Lung (tissue), 12 donors: ENCODE data around the gene RAB3IL1. TPM values are rescaled to one million over a fixed set of nuclear protein-coding genes. Genes with fewer than 3 reads are reported as not detected.

Source experiments
- ATAC-seq: fragments of 200-7000 bp; cut with Tn5 transposase; one replicate; pipeline ENCODE4 v1.9.1; 2020; ENCODE audit warnings: moderate number of reproducible peaks; ENCODE audit not compliant: insufficient read depth, low FRiP score
- DNase-seq, 3 donors: peaks; one replicate each; pipeline ENCODE4 v3.0.0-alpha.2; 2013 to 2017
- H3K27ac ChIP-seq, 2 donors: one replicate each; pipeline ENCODE4 v1.5.1; 2013; ENCODE audit warnings: mild to moderate bottlenecking in 2 of 2, moderate library complexity in 2 of 2, control low read depth in 1 of 2, inconsistent platforms in 1 of 2, low read depth in 1 of 2, low read length in 1 of 2
- H3K27me3 ChIP-seq, 3 donors: one replicate each; pipeline ENCODE4 v1.5.1; 2013; ENCODE audit warnings: low read length in 2 of 3; ENCODE audit not compliant: control insufficient read depth in 3 of 3, insufficient read depth in 3 of 3
- H3K36me3 ChIP-seq, 4 donors: one replicate each; pipeline ENCODE4 v1.5.1; 2013; ENCODE audit warnings: low read length in 4 of 4, mild to moderate bottlenecking in 1 of 4, moderate library complexity in 1 of 4; ENCODE audit not compliant: control insufficient read depth in 4 of 4, insufficient read depth in 4 of 4
- H3K4me1 ChIP-seq, 5 donors: one replicate each; pipeline ENCODE4 v1.5.1; 2013; ENCODE audit warnings: low read length in 5 of 5, mild to moderate bottlenecking in 2 of 5, moderate library complexity in 1 of 5; ENCODE audit not compliant: control insufficient read depth in 5 of 5, insufficient read depth in 5 of 5
- H3K4me3 ChIP-seq: one replicate; pipeline ENCODE4 v1.5.1; 2013; ENCODE audit warnings: mild to moderate bottlenecking, control low read depth, moderate library complexity
- H3K9ac ChIP-seq, 2 donors: one replicate each; pipeline ENCODE4 v1.5.1; 2013; ENCODE audit warnings: low read length in 2 of 2, control low read depth in 1 of 2; ENCODE audit not compliant: insufficient read depth in 1 of 2
- H3K9me3 ChIP-seq, 4 donors: one replicate each; pipeline ENCODE4 v1.5.1; 2013; ENCODE audit warnings: low read length in 3 of 4, mild to moderate bottlenecking in 1 of 4, moderate library complexity in 1 of 4; ENCODE audit not compliant: control insufficient read depth in 4 of 4, insufficient read depth in 3 of 4
- WGBS, 2 donors: extraction: QIAGEN DNeasy Blood & Tissue Kit; methylation state at CpG; one replicate each; pipeline ENCODE4 v1.1.7; 2013; 5-methylcytosine and 5-hydroxymethylcytosine counted together
- polyA plus RNA-seq, 2 donors: library from polyadenylated mRNA; stranded (reverse); fragments of 200-250 nt; gene quantifications; one replicate each; pipeline ENCODE4 v1.2.1, GENCODE V29; 2013
- total RNA-seq, 2 donors: library from RNA; depleted of rRNA in 1 of 2; stranded (reverse); fragments of >200 nt in 1 of 2; gene quantifications; one replicate each; pipeline ENCODE4 v1.2.1, GENCODE V29; 2014 to 2021
- TF ChIP-seq, protein P1 (sequence below): IDR thresholded peaks from 2 replicates; pipeline ENCODE4 v1.5.1; 2012; ENCODE audit warnings: mild to moderate bottlenecking; ENCODE audit errors: control extremely low read depth, extremely low read depth
- donor health status: control.
- donor health status: control.
- donor health status: Bipolar disorder and iron deficiency.
- donor health status: healthy.
- donor health status: DM: yes; HTN: yes; CAD: no.

The RAB3IL1 gene
- total and polyA plus RNA-seq, 4 donors, result 6.7 to 20.8 (median 9.8) TPM

DNA sequence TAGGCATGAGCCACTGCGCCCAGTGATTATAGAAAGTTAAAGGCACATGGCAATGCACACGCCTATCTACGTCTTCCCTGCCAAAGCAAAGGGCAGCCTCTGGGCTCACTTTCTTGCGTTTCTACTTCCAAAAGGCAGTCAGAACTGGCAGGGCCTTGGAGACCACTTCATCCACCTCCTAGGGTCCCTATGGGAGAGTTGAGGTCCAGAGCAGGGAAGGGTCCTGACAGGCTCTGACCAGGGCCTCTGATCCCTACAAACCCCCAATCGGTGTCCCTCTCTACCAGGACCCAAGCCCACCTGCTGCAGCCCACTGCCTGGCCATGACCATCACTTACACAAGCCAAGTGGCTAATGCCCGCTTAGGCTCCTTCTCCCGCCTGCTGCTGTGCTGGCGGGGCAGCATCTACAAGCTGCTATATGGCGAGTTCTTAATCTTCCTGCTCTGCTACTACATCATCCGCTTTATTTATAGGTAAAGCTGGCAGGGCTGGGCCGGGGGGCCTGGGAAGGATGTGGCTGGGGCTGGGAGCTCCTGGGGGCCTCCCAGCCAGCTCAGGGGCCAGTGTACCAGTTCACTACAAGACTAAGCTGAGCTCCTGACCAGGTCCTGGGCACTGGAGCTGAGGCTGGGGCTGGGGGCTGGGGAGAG, 34.2 kb upstream of the RAB3IL1 start:
- 91 to 94% methylated on average over 11 of the region's 11 CpGs for WGBS, 2 donors
- Histone ChIP-seq H3K27ac (no peak overlapping the region), H3K9me3 (no peaks in the 10 kb centered on the region), H3K27me3 (peaks cover 0 to 3% (median 0%) of the 10 kb centered on the region in 3 donors), H3K4me1 (peaks cover 0 to 27% (median 10%) of the 10 kb centered on the region in 5 donors), H3K4me3 (no peak overlapping the region), H3K36me3 (peaks cover 0 to 4% (median under 1%) of the 10 kb centered on the region in 4 donors), H3K9ac (no peak overlapping the region)
- TF ChIP-seq, protein P1, sequence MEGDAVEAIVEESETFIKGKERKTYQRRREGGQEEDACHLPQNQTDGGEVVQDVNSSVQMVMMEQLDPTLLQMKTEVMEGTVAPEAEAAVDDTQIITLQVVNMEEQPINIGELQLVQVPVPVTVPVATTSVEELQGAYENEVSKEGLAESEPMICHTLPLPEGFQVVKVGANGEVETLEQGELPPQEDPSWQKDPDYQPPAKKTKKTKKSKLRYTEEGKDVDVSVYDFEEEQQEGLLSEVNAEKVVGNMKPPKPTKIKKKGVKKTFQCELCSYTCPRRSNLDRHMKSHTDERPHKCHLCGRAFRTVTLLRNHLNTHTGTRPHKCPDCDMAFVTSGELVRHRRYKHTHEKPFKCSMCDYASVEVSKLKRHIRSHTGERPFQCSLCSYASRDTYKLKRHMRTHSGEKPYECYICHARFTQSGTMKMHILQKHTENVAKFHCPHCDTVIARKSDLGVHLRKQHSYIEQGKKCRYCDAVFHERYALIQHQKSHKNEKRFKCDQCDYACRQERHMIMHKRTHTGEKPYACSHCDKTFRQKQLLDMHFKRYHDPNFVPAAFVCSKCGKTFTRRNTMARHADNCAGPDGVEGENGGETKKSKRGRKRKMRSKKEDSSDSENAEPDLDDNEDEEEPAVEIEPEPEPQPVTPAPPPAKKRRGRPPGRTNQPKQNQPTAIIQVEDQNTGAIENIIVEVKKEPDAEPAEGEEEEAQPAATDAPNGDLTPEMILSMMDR, result no peak
- DNase-seq (no peak), ATAC-seq (no peak)

DNA sequence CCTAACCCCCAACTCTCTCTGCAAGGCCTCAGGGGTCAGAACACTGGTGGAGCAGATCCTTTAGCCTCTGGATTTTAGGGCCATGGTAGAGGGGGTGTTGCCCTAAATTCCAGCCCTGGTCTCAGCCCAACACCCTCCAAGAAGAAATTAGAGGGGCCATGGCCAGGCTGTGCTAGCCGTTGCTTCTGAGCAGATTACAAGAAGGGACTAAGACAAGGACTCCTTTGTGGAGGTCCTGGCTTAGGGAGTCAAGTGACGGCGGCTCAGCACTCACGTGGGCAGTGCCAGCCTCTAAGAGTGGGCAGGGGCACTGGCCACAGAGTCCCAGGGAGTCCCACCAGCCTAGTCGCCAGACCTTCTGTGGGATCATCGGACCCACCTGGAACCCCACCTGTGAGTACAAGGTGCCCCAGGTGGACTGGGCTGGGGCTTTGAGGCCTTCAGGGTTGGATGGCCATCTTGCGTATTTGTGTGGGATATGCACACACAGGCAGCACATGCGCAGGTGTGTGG, 32.7 kb upstream of the RAB3IL1 start, which contains the start of gene BEST1:
BEST1 (plus strand) TSS at position 317 of the 513 bp plus-strand sequence. CDS start 1,456 bp downstream, outside the sequence.
- Histone ChIP-seq H3K4me1 (peaks cover 0 to 27% (median 5%) of the 10 kb centered on the region in 5 donors), H3K4me3 (no peak within 1 kb of the TSS), H3K27ac (no peak within 1 kb of the TSS), H3K36me3 (no peaks in the 10 kb centered on the region), H3K9ac (peak within 1 kb of the TSS in 1 of 2 donors; percentile 44), H3K9me3 (no peaks in the 10 kb centered on the region), H3K27me3 (peaks cover 0 to 4% (median 0%) of the 10 kb centered on the region in 3 donors)
- DNase-seq (no peak), ATAC-seq (no peak)
- TF ChIP-seq, protein P1, result no peak
- 89 to 90% methylated on average over 8 of the region's 8 CpGs for WGBS, 2 donors

DNA sequence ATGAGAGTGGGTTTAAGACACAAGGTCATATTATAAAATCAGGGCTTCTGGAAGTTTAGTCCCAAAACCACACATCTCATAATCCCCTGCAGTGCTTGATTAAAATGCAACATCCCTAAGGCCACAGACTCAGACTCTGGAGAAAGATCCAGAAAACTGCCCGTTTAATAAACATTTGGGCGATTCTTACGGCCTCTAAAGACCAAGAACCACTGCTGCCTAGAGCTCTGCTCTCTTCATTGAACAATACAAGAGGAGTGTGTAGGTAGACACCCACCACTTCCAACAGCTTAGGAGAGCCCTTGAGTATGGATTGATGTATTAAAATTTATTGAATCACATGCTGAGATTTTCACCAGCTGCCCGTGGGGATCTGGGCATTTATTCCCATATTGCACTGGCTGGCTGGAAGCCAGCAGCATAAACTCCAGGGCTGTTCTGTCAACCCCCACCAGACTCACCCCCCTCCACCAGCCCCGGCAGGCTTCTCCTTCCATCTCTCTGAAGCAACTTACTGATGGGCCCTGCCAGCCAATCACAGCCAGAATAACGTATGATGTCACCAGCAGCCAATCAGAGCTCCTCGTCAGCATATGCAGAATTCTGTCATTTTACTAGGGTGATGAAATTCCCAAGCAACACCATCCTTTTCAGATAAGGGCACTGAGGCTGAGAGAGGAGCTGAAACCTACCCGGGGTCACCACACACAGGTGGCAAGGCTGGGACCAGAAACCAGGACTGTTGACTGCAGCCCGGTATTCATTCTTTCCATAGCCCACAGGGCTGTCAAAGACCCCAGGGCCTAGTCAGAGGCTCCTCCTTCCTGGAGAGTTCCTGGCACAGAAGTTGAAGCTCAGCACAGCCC, 32.0 kb upstream of the RAB3IL1 start:
- TF ChIP-seq, protein P1, result no peak
- Histone ChIP-seq H3K36me3 (no peaks in the 10 kb centered on the region), H3K9ac (peak overlapping the region in 1 of 2 donors; percentile 44), H3K4me3 (no peak overlapping the region), H3K9me3 (no peaks in the 10 kb centered on the region), H3K27me3 (peaks cover 0 to 5% (median 0%) of the 10 kb centered on the region in 3 donors), H3K4me1 (peaks cover 0 to 23% (median 5%) of the 10 kb centered on the region in 5 donors), H3K27ac (no peak overlapping the region)
- peak; percentile 38 for ATAC-seq
- 49 to 64% methylated on average over 9 of the region's 9 CpGs for WGBS, 2 donors
- peak; percentile 89 to 94 (median 92) for DNase-seq
